GM23338 (cell line): ENCODE measurements around the gene TYW5. TPM values are rescaled to one million over a fixed set of nuclear protein-coding genes. Genes with fewer than 3 reads are reported as not detected.

Experiments used
- ATAC-seq: fragments of 200-7000 bp; cut with Tn5 transposase; 3 replicates; pipeline ENCODE4 v1.9.1; 2020
- DNase-seq: peaks from one replicate; pipeline ENCODE4 v3.0.0-alpha.2; 2015; ENCODE audit warnings: low spot score
- H2AFZ ChIP-seq: fragments of 200-600 bp; sonication (generic); 2 replicates; pipeline ENCODE4 v1.8.0; 2016; ENCODE audit warnings: antibody characterized with exemption, mild to moderate bottlenecking, moderate library complexity
- H3F3A ChIP-seq: fragments of 200-600 bp; sonication (generic); replicated peaks from 2 replicates; pipeline ENCODE4 v1.8.0; 2017; ENCODE audit warnings: antibody characterized with exemption, mixed run types, low read depth
- H3K27ac ChIP-seq: fragments of 200-600 bp; sonication (generic); 2 replicates; pipeline ENCODE4 v1.6.1; 2016; ENCODE audit warnings: low read depth
- H3K27me3 ChIP-seq: fragments of 200-600 bp; sonication (generic); 2 replicates; pipeline ENCODE4 v1.8.0; 2016; ENCODE audit warnings: mild to moderate bottlenecking, mixed run types, moderate library complexity; ENCODE audit not compliant: insufficient read depth
- H3K36me3 ChIP-seq: fragments of 200-600 bp; sonication (generic); 2 replicates; pipeline ENCODE4 v1.8.0; 2016; ENCODE audit warnings: mild to moderate bottlenecking; ENCODE audit not compliant: insufficient read depth
- H3K4me1 ChIP-seq: fragments of 200-600 bp; sonication (generic); 2 replicates; pipeline ENCODE4 v1.8.0; 2016; ENCODE audit warnings: mild to moderate bottlenecking, moderate library complexity; ENCODE audit not compliant: insufficient read depth
- H3K4me2 ChIP-seq: fragments of 200-600 bp; sonication (generic); 2 replicates; pipeline ENCODE4 v1.7.1; 2017; ENCODE audit warnings: mixed run types
- H3K4me3 ChIP-seq: fragments of 200-600 bp; sonication (generic); 2 replicates; pipeline ENCODE4 v1.6.1; 2016; ENCODE audit warnings: mixed run types
- H3K79me2 ChIP-seq: fragments of 200-600 bp; sonication (generic); replicated peaks from 2 replicates; pipeline ENCODE4 v1.8.0; 2017; ENCODE audit warnings: mild to moderate bottlenecking; ENCODE audit not compliant: insufficient read depth
- H3K9me2 ChIP-seq: fragments of 200-600 bp; sonication (generic); 2 replicates; pipeline ENCODE4 v1.8.0; 2017; ENCODE audit not compliant: insufficient read depth
- H4K20me1 ChIP-seq: fragments of 200-600 bp; sonication (generic); replicated peaks from 2 replicates; pipeline ENCODE4 v1.8.0; 2017; ENCODE audit warnings: mild to moderate bottlenecking; ENCODE audit not compliant: insufficient read depth
- H3K27ac Mint-ChIP-seq: 2 replicates; pipeline ENCODE4 v1.8.0; 2020; ENCODE audit warnings: inconsistent platforms, mild to moderate bottlenecking, moderate library complexity, mixed read lengths
- H3K27me3 Mint-ChIP-seq: 3 replicates; pipeline ENCODE4 v1.8.0; 2022; ENCODE audit warnings: low read depth, mild to moderate bottlenecking, moderate library complexity, mixed read lengths, inconsistent platforms; ENCODE audit not compliant: insufficient read depth, poor library complexity
- H3K36me3 Mint-ChIP-seq: 3 replicates; pipeline ENCODE4 v1.8.0; 2021; ENCODE audit warnings: low read depth, mild to moderate bottlenecking, inconsistent platforms, moderate library complexity, mixed read lengths
- H3K4me1 Mint-ChIP-seq: 3 replicates; pipeline ENCODE4 v1.8.0; 2020; ENCODE audit warnings: mild to moderate bottlenecking, inconsistent platforms, mixed read lengths
- H3K4me3 Mint-ChIP-seq: 3 replicates; pipeline ENCODE4 v1.8.0; 2021; ENCODE audit warnings: moderate library complexity, mild to moderate bottlenecking, inconsistent platforms, mixed read lengths
- H3K9me3 Mint-ChIP-seq: 3 replicates; pipeline ENCODE4 v1.8.0; 2020; ENCODE audit warnings: moderate library complexity, mild to moderate bottlenecking, inconsistent platforms, mixed read lengths
- CREB1 ChIP-seq: fragments of 250-450 bp; sonication (Bioruptor Pico); IDR thresholded peaks from 2 replicates; pipeline ENCODE4 v1.5.0; 2020; ENCODE audit warnings: low read depth, mild to moderate bottlenecking, moderate library complexity
- CTCF ChIP-seq, 2 experiments: fragments of 200-600 bp in 1 of 2; sonication (generic) in 1 of 2; conservative IDR thresholded peaks; 2 replicates each; pipeline versions ENCODE4 v1.5.1 to v1.6.1; 2016 to 2017; ENCODE audit warnings: antibody characterized with exemption in 2 of 2, low read depth in 2 of 2, mild to moderate bottlenecking in 2 of 2, moderate library complexity in 1 of 2
- ETS1 ChIP-seq: IDR thresholded peaks from 2 replicates; pipeline ENCODE4 v1.6.1; 2016; ENCODE audit warnings: antibody characterized with exemption
- EZH2 ChIP-seq: fragments of 200-600 bp; sonication (generic); IDR thresholded peaks from one replicate; pipeline ENCODE4 v1.8.0; 2017; ENCODE audit warnings: antibody characterized with exemption, mild to moderate bottlenecking, low read depth; ENCODE audit not compliant: unreplicated experiment
- EZH2phosphoT487 ChIP-seq: fragments of 200-600 bp; sonication (generic); IDR thresholded peaks from one replicate; pipeline ENCODE4 v1.8.1; 2018; ENCODE audit warnings: antibody characterized with exemption; ENCODE audit not compliant: unreplicated experiment
- JUNB ChIP-seq: IDR thresholded peaks from one replicate; pipeline ENCODE4 v1.6.1; 2016; ENCODE audit warnings: antibody characterized with exemption; ENCODE audit not compliant: unreplicated experiment
- NANOG ChIP-seq: IDR thresholded peaks from 2 replicates; pipeline ENCODE4 v1.6.1; 2016; ENCODE audit warnings: antibody characterized with exemption, borderline replicate concordance
- POLR2AphosphoS5 ChIP-seq: IDR thresholded peaks from 2 replicates; pipeline ENCODE4 v1.6.1; 2016; ENCODE audit warnings: antibody characterized with exemption, low read depth
- REST ChIP-seq: IDR thresholded peaks from one replicate; pipeline ENCODE4 v1.6.1; 2018; ENCODE audit warnings: antibody characterized with exemption; ENCODE audit not compliant: unreplicated experiment
- STAT1 ChIP-seq: IDR thresholded peaks from one replicate; pipeline ENCODE4 v1.6.1; 2016; ENCODE audit warnings: antibody characterized with exemption; ENCODE audit not compliant: unreplicated experiment
- ZNF114 ChIP-seq: fragments of 250-450 bp; sonication (Bioruptor Pico); IDR thresholded peaks from 2 replicates; pipeline ENCODE4 v1.5.0; 2020; ENCODE audit warnings: mild to moderate bottlenecking, moderate library complexity
- ZNF331 ChIP-seq: fragments of 250-450 bp; sonication (Bioruptor Pico); IDR thresholded peaks from 2 replicates; pipeline ENCODE4 v1.5.0; 2020; ENCODE audit warnings: low read depth, mild to moderate bottlenecking, moderate library complexity
- long read RNA-seq: library from polyadenylated mRNA; unstranded; transcript quantifications from one replicate; pipeline ENCODE4 v2.0.0, GENCODE V29; 2020; ENCODE audit not compliant: unreplicated experiment
- polyA plus RNA-seq: library from polyadenylated mRNA; unstranded; fragments of >200 nt; fragmentation: Nextera tagmentation; extraction: Ambion mirVana; gene quantifications from 2 replicates; pipeline ENCODE4 v1.2.1, GENCODE V29; 2016
- total RNA-seq: library from RNA; depleted of rRNA; stranded (reverse); fragments of >200 nt; shearing (Covaris generic); gene quantifications from 2 replicates; pipeline ENCODE4 v1.2.3, GENCODE V29; 2014; rRNA removed

TYW5 gene, protein sequence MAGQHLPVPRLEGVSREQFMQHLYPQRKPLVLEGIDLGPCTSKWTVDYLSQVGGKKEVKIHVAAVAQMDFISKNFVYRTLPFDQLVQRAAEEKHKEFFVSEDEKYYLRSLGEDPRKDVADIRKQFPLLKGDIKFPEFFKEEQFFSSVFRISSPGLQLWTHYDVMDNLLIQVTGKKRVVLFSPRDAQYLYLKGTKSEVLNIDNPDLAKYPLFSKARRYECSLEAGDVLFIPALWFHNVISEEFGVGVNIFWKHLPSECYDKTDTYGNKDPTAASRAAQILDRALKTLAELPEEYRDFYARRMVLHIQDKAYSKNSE
- total RNA-seq (18.4 and 19.6 TPM in 2 replicates), polyA plus RNA-seq (10.6 and 12.4 TPM in 2 replicates)
- long read RNA-seq, full-length matches to known transcripts, result 4 of 7 reads
- long read RNA-seq, partial matches to known transcripts, result 0 of 7 reads
- long read RNA-seq, other reads (novel, unspliced or antisense), result 3 of 7 reads

DNA sequence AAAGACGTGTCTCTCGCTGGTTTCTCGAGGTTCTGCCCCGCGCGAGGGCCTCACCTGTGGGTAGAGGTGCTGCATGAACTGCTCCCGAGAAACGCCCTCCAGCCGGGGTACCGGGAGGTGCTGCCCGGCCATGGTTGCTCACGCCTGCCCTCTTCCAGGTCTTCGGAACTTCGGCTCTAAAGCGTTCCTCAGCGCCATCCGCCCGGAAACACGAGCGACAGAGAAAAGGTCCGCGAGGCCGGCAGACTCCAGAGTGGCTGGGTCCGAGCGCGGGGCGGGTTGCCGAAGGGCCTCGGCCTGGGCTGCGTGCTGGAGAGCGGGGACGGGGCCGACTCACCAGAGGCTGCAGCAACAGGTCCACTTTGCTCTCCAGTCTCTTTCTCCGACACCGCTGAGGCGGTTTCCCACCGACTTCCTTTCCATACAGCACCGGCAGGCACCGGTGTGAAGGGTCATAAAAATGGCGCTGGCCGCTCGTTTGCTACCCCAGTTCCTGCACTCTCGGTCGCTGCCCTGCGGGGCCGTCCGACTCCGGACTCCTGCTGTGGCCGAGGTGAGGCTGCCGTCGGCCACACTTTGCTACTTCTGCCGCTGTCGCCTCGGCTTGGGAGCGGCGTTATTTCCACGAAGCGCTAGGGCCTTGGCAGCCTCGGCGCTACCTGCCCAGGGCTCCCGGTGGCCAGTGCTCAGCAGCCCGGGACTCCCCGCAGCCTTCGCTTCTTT is at the start of gene TYW5, which contains the start of gene MAIP1:
Gene TYW5, minus strand, starts transcription at position 153 of the 723 bp plus-strand sequence. Its CDS starts 21 bp downstream, at position 132.
Gene MAIP1, plus strand, starts transcription at position 244 of the 723 bp plus-strand sequence. Its CDS starts 217 bp downstream, at position 461.
- Histone ChIP-seq H3K36me3 (peaks cover 19% of the 10 kb centered on the region), H3K4me1 (peaks cover 16% of the 10 kb centered on the region), H3K27me3 (no peaks in the 10 kb centered on the region), H4K20me1 (no peaks in the 10 kb centered on the region; the same call in none of the 2 replicates), H3K4me2 (peak within 1 kb of the TSS; percentile 83), H3K4me3 (peak within 1 kb of the TSS; percentile 77), H3F3A (no peaks in the 10 kb centered on the region), H3K27ac (peak within 1 kb of the TSS; percentile 99), H3K9me2 (no peaks in the 10 kb centered on the region), H2AFZ (peak within 1 kb of the TSS; percentile 88), H3K79me2 (peaks cover 81% of the 10 kb centered on the region)
- Mint-ChIP-seq H3K9me3 (no peaks in the 10 kb centered on the region), H3K27ac (peak within 1 kb of the TSS; percentile 100), H3K36me3 (peaks cover 30% of the 10 kb centered on the region), H3K4me1 (peaks cover 26% of the 10 kb centered on the region), H3K27me3 (peaks cover 17% of the 10 kb centered on the region), H3K4me3 (peak within 1 kb of the TSS; percentile 99)
- peak; percentile 86 for DNase-seq
- peak; percentile 90 for ATAC-seq
- TF ChIP-seq CREB1 (CRISPR knock-in tag) (peak; percentile 32), POLR2AphosphoS5 (peak; percentile 90), REST (peak; percentile 3), EZH2 (no peak), CTCF (conservative IDR thresholded peaks at IDR 0.05; ENCODE audit: low read depth in 2 of 2) (0 out of 4 replicates have a peak, but pooled peaks of 1 of the 2 experiments have one; percentile 14), JUNB (no peak), EZH2phosphoT487 (no peak), ZNF331 (CRISPR knock-in tag) (no peak), ETS1 (no peak), NANOG (no peak), STAT1 (no peak), ZNF114 (CRISPR knock-in tag) (no peak)
